Esophagus mucosa (tissue), 1 donor: ENCODE data around the gene CEP85L. TPM values are rescaled to one million over a fixed set of nuclear protein-coding genes. Genes with fewer than 3 reads are reported as not detected.

Source experiments
- total RNA-seq: library from RNA; stranded (reverse); gene quantifications from one replicate; pipeline ENCODE4 v1.2.4, GENCODE V29; 2023
- donor health status: DM: yes; HTN: yes; CAD: no.

The CEP85L gene
- total RNA-seq, 1 donor from 2014 or later, result 2.3 TPM

Other genes starting within 250 kb of the CEP85L start
- 1.5 TPM for gene PLN, start 103.3 kb downstream of the CEP85L start, total RNA-seq
- gene ASF1A, start 242.6 kb upstream of the CEP85L start, total RNA-seq, result 17.9 TPM